Measurements from ENCODE around the gene NUDT16L1.
"Not testable (repeated sequence)": the region's sequence is repeated elsewhere in the genome, so short reads cannot be mapped to it uniquely, and the experiment has no call there.

Gene NUDT16L1

GRCh38 chr16:4728676-4729075 lies 35.3 kb downstream of the NUDT16L1 start:
- DNase-seq = no peak

GRCh38 chr16:4729876-4730275 lies 36.5 kb downstream of the NUDT16L1 start:
- no peak for DNase-seq

GRCh38 chr16:4733211-4733742 lies 39.9 kb downstream of the NUDT16L1 start:
- no peak for DNase-seq

GRCh38 chr16:4733747-4734062 lies 40.3 kb downstream of the NUDT16L1 start:
- peak; percentile 35 for DNase-seq

- peak; percentile 86 for DNase-seq
Measured at GRCh38 chr16:4734063-4734729, 40.8 kb downstream of the NUDT16L1 start, which contains the start of the genes ANKS3 and DNAAF8. Gene ANKS3 (minus strand): TSS chr16:4734271. CDS start chr16:4730149, 4,122 bp downstream. Gene DNAAF8 (plus strand): TSS chr16:4734537. CDS start chr16:4736515, 1,978 bp downstream.

GRCh38 chr16:4734730-4735535 lies 41.6 kb downstream of the NUDT16L1 start:
- DNase-seq = peak; percentile 92

GRCh38 chr16:4736546-4736945 lies 43.2 kb downstream of the NUDT16L1 start:
- no peak for DNase-seq

GRCh38 chr16:4737545-4737944 lies 44.2 kb downstream of the NUDT16L1 start:
- DNase-seq = no peak

GRCh38 chr16:4738370-4738769 lies 45.0 kb downstream of the NUDT16L1 start:
- DNase-seq = not testable (repeated sequence)

GRCh38 chr16:4743226-4743878 lies 50.0 kb downstream of the NUDT16L1 start:
- DNase-seq = no peak

GRCh38 chr16:4744555-4745273 lies 51.4 kb downstream of the NUDT16L1 start:
- no peak for DNase-seq

- no peak for DNase-seq
Measured at GRCh38 chr16:4745274-4745569, 51.9 kb downstream of the NUDT16L1 start.

All from activated naive CD4-positive, alpha-beta T cell treated with Interleukin-2 at 50 U/mL for 16 hours (primary cell).